HG03354 (cell line): ENCODE data around the gene DEXI.
A peak's percentile ranks its signal among the peaks of the same experiment; 100 is the strongest.

Experiments
- ATAC-seq: cut with Tn5 transposase; IDR thresholded peaks from one replicate; pipeline ENCODE4 v1.9.1; 2021; ENCODE audit warnings: mild to moderate bottlenecking; ENCODE audit not compliant: unreplicated experiment, poor library complexity, severe bottlenecking

DEXI gene

GRCh38 chr16:10942352-10943063, at the start of gene DEXI:
Gene DEXI, minus strand, starts transcription at chr16:10942468. Its CDS starts 463 bp downstream, at chr16:10942005.
- peak; percentile 68 for ATAC-seq

- no peak for ATAC-seq
These were observed 48.1 kb upstream of the DEXI start for GRCh38 chr16:10990378-10990777.

- ATAC-seq: no peak
These were observed 47.3 kb upstream of the DEXI start for GRCh38 chr16:10989559-10989958.

GRCh38 chr16:10988879-10989278, 46.6 kb upstream of the DEXI start:
- ATAC-seq: no peak

GRCh38 chr16:10988164-10988803, 46.0 kb upstream of the DEXI start:
- peak; percentile 59 for ATAC-seq

GRCh38 chr16:10987361-10988163, 45.3 kb upstream of the DEXI start:
- ATAC-seq: no peak

GRCh38 chr16:10984509-10984908, 42.2 kb upstream of the DEXI start:
- no peak for ATAC-seq

GRCh38 chr16:10983159-10983558, 40.9 kb upstream of the DEXI start:
- no peak for ATAC-seq

GRCh38 chr16:10982465-10983150, 40.3 kb upstream of the DEXI start:
- ATAC-seq: peak; percentile 57

GRCh38 chr16:10981697-10982216, 39.5 kb upstream of the DEXI start:
- peak; percentile 74 for ATAC-seq

GRCh38 chr16:10980813-10981212, 38.5 kb upstream of the DEXI start:
- no peak for ATAC-seq

GRCh38 chr16:10979717-10980601, 37.7 kb upstream of the DEXI start:
- ATAC-seq: no peak

GRCh38 chr16:10978871-10979446, 36.7 kb upstream of the DEXI start:
- ATAC-seq: no peak

- ATAC-seq: no peak
These were observed 35.9 kb upstream of the DEXI start for GRCh38 chr16:10978124-10978523.

- ATAC-seq: no peak
These were observed 34.4 kb upstream of the DEXI start for GRCh38 chr16:10976634-10977033.

- ATAC-seq: no peak
These were observed 30.7 kb upstream of the DEXI start for GRCh38 chr16:10972819-10973464.

- no peak for ATAC-seq
These were observed 30.0 kb upstream of the DEXI start for GRCh38 chr16:10972108-10972818.

- ATAC-seq: no peak
These were observed 29.3 kb upstream of the DEXI start for GRCh38 chr16:10971560-10971961.
